ENCODE measurements around the gene CDH4. TPM values are rescaled to one million over a fixed set of nuclear protein-coding genes. Genes with fewer than 3 reads are reported as not detected.

The CDH4 gene
- total and polyA plus RNA-seq, 2 of the 8 experiments (the other 6 are each of a cell fraction or from before 2014, with no cell fraction given): 4.3 to 7.9 TPM

DNA sequence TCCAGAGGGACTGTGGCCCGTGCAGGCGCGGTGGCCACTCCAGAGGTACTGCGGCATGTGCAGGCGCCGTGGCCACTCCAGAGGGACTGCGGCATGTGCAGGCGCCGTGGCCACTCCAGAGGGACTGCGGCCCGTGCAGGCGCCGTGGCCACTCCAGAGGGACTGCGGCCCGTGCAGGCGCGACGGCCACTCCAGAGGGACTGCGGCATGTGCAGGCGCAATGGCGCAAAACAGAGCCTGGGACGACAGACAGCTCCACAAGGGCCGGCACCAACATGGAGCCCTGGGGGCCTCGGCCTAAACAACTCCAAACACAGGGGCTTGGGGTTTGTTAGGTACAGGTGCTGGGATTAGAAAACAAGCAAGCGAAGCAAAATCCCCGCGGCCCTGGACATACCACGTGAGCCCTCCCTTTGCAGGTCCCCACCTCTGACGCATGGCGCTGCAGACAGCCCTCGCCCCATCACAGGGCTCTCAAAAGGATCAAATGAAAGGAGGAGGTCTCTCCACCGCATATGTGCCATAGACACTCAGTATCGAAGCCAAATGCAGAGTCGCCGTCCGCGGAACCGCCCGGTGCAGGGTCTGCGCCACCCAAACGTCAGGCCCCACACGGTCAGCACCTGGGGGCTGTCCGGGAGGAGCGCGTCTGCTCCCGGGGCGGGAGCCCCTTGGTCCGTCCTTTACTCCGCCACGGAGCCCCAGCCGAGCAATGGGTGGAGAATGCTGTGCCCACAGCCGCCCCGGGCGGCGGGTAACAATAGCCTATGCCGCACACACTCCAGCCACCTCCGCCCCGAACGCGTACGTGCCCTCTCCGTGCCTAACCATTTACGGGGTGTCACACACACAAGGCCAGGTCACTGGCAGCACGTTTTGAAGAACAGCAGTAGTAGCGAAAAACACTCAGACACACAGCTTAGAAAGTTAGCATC lies 727.9 kb downstream of the CDH4 start:
- Histone ChIP-seq H3K56ac (replicated peaks; ENCODE audit: insufficient read length, low read depth, low read length) (no peak overlapping the region), H2BK5ac (ENCODE audit: low read depth, low read length) (no peak overlapping the region), H2BK12ac (ENCODE audit: low read depth, low read length) (no peak overlapping the region), H2BK15ac (ENCODE audit: low read length) (no peak overlapping the region), H3K79me2 (ENCODE audit: control insufficient read depth in 1 of 2, insufficient read depth in 2 of 2, low read length in 2 of 2) (no peaks in the 10 kb centered on the region; a peak in 2 of 4 replicates), H3K4me1 (replicated peaks in 1 of 4; ENCODE audit: control insufficient read depth in 3 of 4, insufficient read depth in 4 of 4, low read length in 3 of 4) (no peaks in the 10 kb centered on the region; a peak in 2 of 7 replicates), H4K91ac (replicated peaks; ENCODE audit: insufficient read length, low read length) (no peak overlapping the region), H2AK5ac (ENCODE audit: low read depth, low read length) (no peak overlapping the region), H2BK120ac (replicated peaks; ENCODE audit: low read depth, low read length) (no peak overlapping the region), H2BK20ac (ENCODE audit: low read length) (no peak overlapping the region), H3K79me1 (ENCODE audit: low read depth, low read length) (peaks cover 3% of the 10 kb centered on the region; the same call in 1 of the 2 replicates), H3K4ac (replicated peaks; ENCODE audit: insufficient read length, low read depth, low read length) (no peak overlapping the region), H3K9ac (replicated peaks in 1 of 4; ENCODE audit: extremely low read depth in 1 of 4, low read depth in 3 of 4, low read length in 3 of 4) (no peak overlapping the region), H4K20me1 (replicated peaks in 1 of 2; ENCODE audit: control insufficient read depth in 1 of 2, insufficient read depth in 2 of 2, low read length in 2 of 2) (peaks cover 6 to 10% of the 10 kb centered on the region in 2 experiments), H3K9me3 (ENCODE audit: insufficient read depth in 2 of 2, low read depth in 1 of 2, low read length in 1 of 2) (no peaks in the 10 kb centered on the region), H3K23ac (ENCODE audit: insufficient read length) (no peak overlapping the region), H3K14ac (ENCODE audit: insufficient read length) (no peak overlapping the region), H3K27ac (ENCODE audit: low read depth, low read length) (no peak overlapping the region), H3K23me2 (ENCODE audit: low read depth, low read length) (peaks cover 8% of the 10 kb centered on the region; the same call in 1 of the 2 replicates), H3K18ac (ENCODE audit: extremely low read depth, low read length) (no peak overlapping the region), H4K5ac (ENCODE audit: insufficient read length, low read depth, low read length) (no peak overlapping the region), H3K4me3 (ENCODE audit: extremely low read depth in 1 of 4, insufficient read depth in 2 of 4, low read depth in 3 of 4, low read length in 4 of 4) (no peak overlapping the region), H3K36me3 (ENCODE audit: control insufficient read depth in 2 of 4, insufficient read depth in 4 of 4, low read length in 3 of 4) (peaks cover 0 to under 1% (median 0%) of the 10 kb centered on the region in 4 experiments; a peak in 1 of 8 replicates), H4K8ac (ENCODE audit: extremely low read depth, insufficient read depth, low read length) (no peak overlapping the region), H2AFZ (ENCODE audit: low read length) (no peak overlapping the region), H3K4me2 (ENCODE audit: insufficient read depth in 1 of 2, low read depth in 2 of 2, low read length in 2 of 2) (no peak overlapping the region), H3K27me3 (replicated peaks in 1 of 4; ENCODE audit: control insufficient read depth in 3 of 4, extremely low read depth in 1 of 4, insufficient read depth in 3 of 4, low read length in 3 of 4) (no peaks in the 10 kb centered on the region; a peak in 1 of 7 replicates)
- DNase-seq (ENCODE audit: low read depth in 1 of 2, low spot score in 2 of 2): no peak
- FAIRE-seq: no peak
- CTCF ChIA-PET (ENCODE audit: partially characterized antibody): interaction anchor here (0.9 kb wide), 1 partner anchor 49 kb away, joined by 4 read pairs; no protein-coding TSS in a partner anchor
- WGBS, 2 experiments (ENCODE audit: extremely low coverage in 1 of 2, insufficient coverage in 1 of 2, insufficient read length in 1 of 2, insufficient replicate concordance in 2 of 2, low coverage in 1 of 2, low lambda C conversion rate in 2 of 2, missing lambda C conversion rate in 1 of 2): 93% methylated on average over 53 of the region's 65 CpGs; no CpG with 5 or more reads in 1 of the 2 experiments
- POLR2A ChIA-PET (ENCODE audit: partially characterized antibody): no interaction called here
- TF ChIP-seq SP4 (IDR thresholded peaks at IDR 0.05; ENCODE audit: low read length) (no peak), KDM5A (IDR thresholded peaks at IDR 0.05; ENCODE audit: low read length) (no peak), SP1 (IDR thresholded peaks at IDR 0.05; ENCODE audit: low read depth, low read length) (no peak), BACH1 (IDR thresholded peaks at IDR 0.05; ENCODE audit: low read length) (no peak), CTBP2 (IDR thresholded peaks at IDR 0.05; ENCODE audit: borderline replicate concordance, insufficient read depth, insufficient read length, low read length) (no peak)
- TF ChIP-seq, protein P1, sequence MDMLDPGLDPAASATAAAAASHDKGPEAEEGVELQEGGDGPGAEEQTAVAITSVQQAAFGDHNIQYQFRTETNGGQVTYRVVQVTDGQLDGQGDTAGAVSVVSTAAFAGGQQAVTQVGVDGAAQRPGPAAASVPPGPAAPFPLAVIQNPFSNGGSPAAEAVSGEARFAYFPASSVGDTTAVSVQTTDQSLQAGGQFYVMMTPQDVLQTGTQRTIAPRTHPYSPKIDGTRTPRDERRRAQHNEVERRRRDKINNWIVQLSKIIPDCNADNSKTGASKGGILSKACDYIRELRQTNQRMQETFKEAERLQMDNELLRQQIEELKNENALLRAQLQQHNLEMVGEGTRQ (IDR thresholded peaks at IDR 0.05; ENCODE audit: low read length): no peak

All from H1 (cell line).